Pancreas (tissue), 10 donors: ENCODE results near the gene ANKRD61. TPM values are rescaled to one million over a fixed set of nuclear protein-coding genes. Genes with fewer than 3 reads are reported as not detected.
"Not testable (repeated sequence)": the region's sequence is repeated elsewhere in the genome, so short reads cannot be mapped to it uniquely, and the experiment has no call there.

ENCODE experiments used
- ATAC-seq, 4 donors: fragments of 200-7000 bp; cut with Tn5 transposase; one replicate each; pipeline versions ENCODE4 v1.8.0 to v1.9.1; 2020; ENCODE audit warnings: mild to moderate bottlenecking in 4 of 4, moderate library complexity in 4 of 4
- DNase-seq, 6 donors: peaks; one replicate each; pipeline ENCODE4 v3.0.0-alpha.2; 2020
- FAIRE-seq: peaks from 2 replicates; lab custom pipeline; 2012; peaks lifted over from hg19 to GRCh38; lab: Jason Lieb, UNC
- H3K27ac ChIP-seq, 4 donors: fragments of 200-600 bp; sonication (generic); 1 replicate in 3 of 4; 2 replicates in 1 of 4; pipeline versions ENCODE4 v1.5.0 to v1.8.0; 2020
- H3K27me3 ChIP-seq, 4 donors: fragments of 200-600 bp; one replicate each; pipeline ENCODE4 v1.8.0; 2021
- H3K36me3 ChIP-seq, 3 donors: fragments of 200-600 bp; sonication (generic) in 1 of 3; one replicate each; pipeline versions ENCODE4 v1.5.0 to v1.8.0; 2020 to 2021
- H3K4me1 ChIP-seq, 3 donors: fragments of 200-600 bp; one replicate each; pipeline ENCODE4 v1.8.0; 2021
- H3K4me3 ChIP-seq, 4 donors: fragments of 200-600 bp; sonication (generic) in 2 of 4; one replicate each; pipeline versions ENCODE4 v1.5.0 to v1.8.0; 2020 to 2021
- H3K9me3 ChIP-seq, 4 donors: fragments of 200-600 bp; one replicate each; pipeline ENCODE4 v1.8.0; 2021
- WGBS, 2 donors: extraction: QIAGEN DNeasy Blood & Tissue Kit; methylation state at CpG; one replicate each; pipeline ENCODE4 v1.1.7; 2013; 5-methylcytosine and 5-hydroxymethylcytosine counted together
- intact Hi-C, 3 donors: fragments of 100-400 bp; cut with DNase I; formaldehyde crosslinking; loops; one replicate each; pipeline versions ENCODE4 v1.11.1 to v1.14.2; 2022
- polyA plus RNA-seq, 2 donors: library from polyadenylated mRNA; stranded (reverse); fragments of 200-250 nt; gene quantifications; one replicate each; pipeline ENCODE4 v1.2.3, GENCODE V29; 2013
- total RNA-seq, 6 donors: library from RNA; stranded (reverse); fragmentation: NEBNext Ultra II Directional in 4 of 6; extraction: Animal tissue kit (Norgen Biotek cat#: 25700) in 4 of 6; gene quantifications; one replicate each; pipeline versions ENCODE4 v1.2.1 to v1.2.4, GENCODE V29; 2021 to 2023
- TF ChIP-seq, protein P1 (sequence below), 4 donors: fragments of 200-600 bp; sonication (generic) in 3 of 4; IDR thresholded peaks; one replicate each; pipeline versions ENCODE4 v1.5.0 to v1.8.0; 2021; ENCODE audit warnings: antibody characterized with exemption in 4 of 4
- donor health status: healthy with polysubstance abuse.
- donor health status: DM: no; HTN: no; CAD: no; lungs with moderate emphysema.
- donor health status: DM: no; HTN: no; CAD: no.
- donor health status: control.
- donor health status: control.
- donor health status: Bipolar disorder and iron deficiency.
- donor health status: DM: yes; HTN: yes; CAD: no.
- donor health status: DM: no; HTN: no; CAD: no.
- donor health status: DM: no; HTN: no; CAD: no.
- donor health status: DM: yes; HTN: yes; CAD: no.

ANKRD61 gene
- total and polyA plus RNA-seq, 8 donors: not detected

DNA sequence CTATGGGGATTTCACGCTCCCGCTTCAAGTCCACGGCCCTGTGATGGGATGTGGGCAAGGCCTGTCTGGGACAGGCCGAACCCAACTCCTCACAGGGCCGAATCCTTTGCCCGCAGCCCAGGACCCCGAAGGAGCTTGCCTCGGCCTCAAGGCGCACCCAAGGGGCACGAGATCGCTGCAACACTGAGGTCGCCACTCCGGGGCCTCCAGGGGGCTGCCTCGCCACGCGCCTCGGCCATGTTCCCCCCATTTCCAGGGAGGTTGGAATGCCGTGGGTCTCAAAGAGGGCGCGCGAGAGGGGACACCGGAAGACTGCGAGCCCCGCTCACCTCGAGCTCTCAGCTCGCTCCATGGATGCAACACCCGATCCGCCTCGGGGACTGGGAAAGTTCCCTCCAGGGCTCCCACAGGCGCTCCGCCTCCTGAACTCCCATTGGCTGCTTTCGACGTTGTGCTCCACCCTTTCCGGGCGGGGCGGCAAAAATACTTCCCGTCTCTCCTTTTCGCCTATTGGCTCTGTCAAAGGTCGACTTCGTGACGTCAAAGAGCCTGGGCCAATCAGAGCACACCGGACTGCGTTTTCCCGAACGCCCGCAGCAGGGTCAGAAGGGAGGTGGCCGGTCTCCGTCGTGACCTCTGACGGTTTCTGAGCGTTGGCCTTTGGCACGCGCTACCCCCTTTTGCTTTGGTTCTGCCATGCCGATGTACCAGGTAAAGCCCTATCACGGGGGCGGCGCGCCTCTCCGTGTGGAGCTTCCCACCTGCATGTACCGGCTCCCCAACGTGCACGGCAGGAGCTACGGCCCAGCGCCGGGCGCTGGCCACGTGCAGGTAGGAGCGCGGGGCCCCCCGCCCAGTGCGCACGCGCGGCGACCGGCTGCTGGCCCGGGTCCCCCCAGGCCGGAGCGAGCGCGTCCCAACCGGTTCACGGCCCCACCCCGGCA lies 22.2 kb upstream of the ANKRD61 start, which contains the start of the genes AIMP2 and PMS2:
Gene AIMP2, plus strand, starts transcription at position 605 of the 944 bp plus-strand sequence. Its CDS starts 92 bp downstream, at position 697.
Gene PMS2, minus strand, starts transcription at position 382 of the 944 bp plus-strand sequence. Its CDS starts 30 bp downstream, at position 352.
- Histone ChIP-seq H3K36me3 (no peaks in the 10 kb centered on the region), H3K9me3 (no peaks in the 10 kb centered on the region), H3K4me1 (peaks cover 0 to 18% (median 6%) of the 10 kb centered on the region in 3 donors), H3K27ac (peak within 1 kb of the TSS; percentile 85 to 94 (median 88)), H3K4me3 (peak within 1 kb of the TSS; percentile 61 to 70 (median 64)), H3K27me3 (no peaks in the 10 kb centered on the region)
- DNase-seq (peak; percentile 93 to 99 (median 98)), ATAC-seq (peak; percentile 95 to 97 (median 96)), FAIRE-seq (peak; percentile 83)
- TF ChIP-seq, protein P1, sequence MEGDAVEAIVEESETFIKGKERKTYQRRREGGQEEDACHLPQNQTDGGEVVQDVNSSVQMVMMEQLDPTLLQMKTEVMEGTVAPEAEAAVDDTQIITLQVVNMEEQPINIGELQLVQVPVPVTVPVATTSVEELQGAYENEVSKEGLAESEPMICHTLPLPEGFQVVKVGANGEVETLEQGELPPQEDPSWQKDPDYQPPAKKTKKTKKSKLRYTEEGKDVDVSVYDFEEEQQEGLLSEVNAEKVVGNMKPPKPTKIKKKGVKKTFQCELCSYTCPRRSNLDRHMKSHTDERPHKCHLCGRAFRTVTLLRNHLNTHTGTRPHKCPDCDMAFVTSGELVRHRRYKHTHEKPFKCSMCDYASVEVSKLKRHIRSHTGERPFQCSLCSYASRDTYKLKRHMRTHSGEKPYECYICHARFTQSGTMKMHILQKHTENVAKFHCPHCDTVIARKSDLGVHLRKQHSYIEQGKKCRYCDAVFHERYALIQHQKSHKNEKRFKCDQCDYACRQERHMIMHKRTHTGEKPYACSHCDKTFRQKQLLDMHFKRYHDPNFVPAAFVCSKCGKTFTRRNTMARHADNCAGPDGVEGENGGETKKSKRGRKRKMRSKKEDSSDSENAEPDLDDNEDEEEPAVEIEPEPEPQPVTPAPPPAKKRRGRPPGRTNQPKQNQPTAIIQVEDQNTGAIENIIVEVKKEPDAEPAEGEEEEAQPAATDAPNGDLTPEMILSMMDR (IDR thresholded peaks at IDR 0.05): no peak
- 0% methylated on average over 84 of the region's 84 CpGs for WGBS, 2 donors
- intact Hi-C loops: no loop called here

DNA sequence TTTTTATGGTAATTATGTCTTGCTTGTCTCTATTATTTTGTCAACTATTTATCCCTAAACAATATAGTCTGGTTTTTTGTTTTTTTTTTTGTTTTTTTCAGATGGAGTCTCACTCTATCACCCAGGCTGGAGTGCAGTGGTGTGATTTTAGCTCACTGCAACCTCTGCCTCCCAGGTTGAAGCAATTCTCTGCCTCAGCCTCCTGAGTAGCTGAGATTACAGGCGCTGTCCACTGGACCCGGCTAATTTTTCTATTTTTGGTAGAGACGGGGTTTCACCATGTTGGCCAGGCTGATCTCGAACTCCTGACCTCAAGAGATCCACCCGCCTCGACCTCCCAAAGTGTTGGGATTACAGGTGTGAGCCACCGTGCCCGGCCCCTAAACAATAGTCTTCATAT lies 20.8 kb upstream of the ANKRD61 start:
- ATAC-seq, intact Hi-C loops, FAIRE-seq, H3K4me3 ChIP-seq, H3K27me3 ChIP-seq, DNase-seq, H3K9me3 ChIP-seq, H3K36me3 ChIP-seq: not testable (repeated sequence)
- peaks cover 0 to 18% (median 6%) of the 10 kb centered on the region in 3 donors for H3K4me1 ChIP-seq
- peak overlapping the region in 1 of 4 donors; percentile 91 for H3K27ac ChIP-seq
- WGBS, 2 donors: 82 to 95% methylated on average over 8 of the region's 8 CpGs

DNA sequence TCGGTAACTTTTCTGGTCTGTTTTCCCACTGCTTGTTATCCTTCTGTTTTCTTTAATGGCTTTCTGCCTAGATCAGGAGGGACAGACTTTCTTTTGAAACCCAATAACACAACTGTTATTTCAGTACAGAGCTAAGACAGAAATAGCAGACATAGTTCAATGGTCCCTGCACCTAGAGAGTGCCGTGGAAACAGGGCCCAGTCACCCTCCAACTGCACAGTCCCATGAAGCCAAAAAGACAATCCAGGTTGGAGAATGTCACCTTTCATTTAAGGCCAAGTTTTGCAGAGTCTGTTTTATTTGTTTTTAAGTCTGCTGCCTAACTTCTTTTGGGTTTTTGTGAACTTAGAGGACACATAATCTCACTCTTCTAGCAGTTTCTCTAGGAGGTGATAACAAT lies 19.6 kb upstream of the ANKRD61 start:
- Histone ChIP-seq H3K9me3 (no peaks in the 10 kb centered on the region), H3K27me3 (no peaks in the 10 kb centered on the region), H3K27ac (peak overlapping the region in 1 of 4 donors; percentile 67), H3K4me1 (peaks cover 0 to 18% (median 6%) of the 10 kb centered on the region in 3 donors), H3K36me3 (no peaks in the 10 kb centered on the region), H3K4me3 (no peak overlapping the region)
- WGBS, 2 donors: 74 to 75% methylated on average over 2 of the region's 2 CpGs
- DNase-seq: no peak
- no peak for ATAC-seq
- TF ChIP-seq, protein P1 (IDR thresholded peaks at IDR 0.05): no peak
- intact Hi-C loops: no loop called here
- no peak for FAIRE-seq

GRCh38 chr7:6012355-6013104 lies 18.6 kb upstream of the ANKRD61 start:
- DNase-seq (no peak), FAIRE-seq (no peak), ATAC-seq (peak in 2 of 4 donors; percentile 5 to 38)
- Histone ChIP-seq H3K27me3 (no peaks in the 10 kb centered on the region), H3K4me1 (peaks cover 0 to 18% (median 6%) of the 10 kb centered on the region in 3 donors), H3K27ac (peak overlapping the region in 1 of 4 donors; percentile 67), H3K36me3 (peaks cover 0 to 2% (median under 1%) of the 10 kb centered on the region in 3 donors), H3K9me3 (no peaks in the 10 kb centered on the region), H3K4me3 (no peak overlapping the region)
- WGBS, 2 donors: 51 to 55% methylated on average over 14 of the region's 14 CpGs
- intact Hi-C loops: no loop called here
- TF ChIP-seq, protein P1 (IDR thresholded peaks at IDR 0.05): no peak
